HEK293 (cell line): ENCODE results near the gene TMEM121.
"Not testable (repeated sequence)": the region's sequence is repeated elsewhere in the genome, so short reads cannot be mapped to it uniquely, and the experiment has no call there.

Source experiments
- BCL11B ChIP-seq: fragments of 450-650 bp; formaldehyde crosslinking; IDR thresholded peaks from 2 replicates; pipeline ENCODE4 v1.5.1; 2016; ENCODE audit warnings: low read depth, missing biosample characterization, missing genetic modification characterization
- RBAK ChIP-seq: fragments of 450-650 bp; formaldehyde crosslinking; IDR thresholded peaks from 2 replicates; pipeline ENCODE4 v1.5.1; 2016; ENCODE audit warnings: missing biosample characterization, missing genetic modification characterization
- YY1 ChIP-seq: fragments of 450-650 bp; formaldehyde crosslinking; IDR thresholded peaks from 2 replicates; pipeline ENCODE4 v1.5.1; 2018; ENCODE audit warnings: missing biosample characterization, missing genetic modification characterization
- ZBTB17 ChIP-seq: fragments of 450-650 bp; formaldehyde crosslinking; IDR thresholded peaks from 2 replicates; pipeline ENCODE4 v1.5.1; 2016; ENCODE audit warnings: missing biosample characterization, missing genetic modification characterization
- ZNF184 ChIP-seq: fragments of 450-650 bp; IDR thresholded peaks from 2 replicates; pipeline ENCODE4 v1.5.1; 2018; ENCODE audit warnings: missing biosample characterization, mild to moderate bottlenecking, missing genetic modification characterization
- ZNF324 ChIP-seq: fragments of 450-650 bp; formaldehyde crosslinking; IDR thresholded peaks from 2 replicates; pipeline ENCODE4 v1.5.1; 2016; ENCODE audit warnings: missing biosample characterization, missing genetic modification characterization
- ZNF501 ChIP-seq: fragments of 450-650 bp; formaldehyde crosslinking; IDR thresholded peaks from 2 replicates; pipeline ENCODE4 v1.5.1; 2016; ENCODE audit warnings: missing biosample characterization, missing genetic modification characterization
- ZNF530 ChIP-seq: fragments of 450-650 bp; formaldehyde crosslinking; IDR thresholded peaks from 2 replicates; pipeline ENCODE4 v1.5.1; 2016; ENCODE audit warnings: low read depth, missing biosample characterization, missing genetic modification characterization
- TF ChIP-seq, protein P1 (sequence below): fragments of 450-650 bp; formaldehyde crosslinking; IDR thresholded peaks from 2 replicates; pipeline ENCODE4 v1.5.1; 2016; ENCODE audit warnings: missing biosample characterization, missing genetic modification characterization
- TF ChIP-seq, protein P2 (sequence below): fragments of 450-650 bp; formaldehyde crosslinking; IDR thresholded peaks from 2 replicates; pipeline ENCODE4 v1.5.1; 2016; ENCODE audit warnings: missing biosample characterization, missing genetic modification characterization

DNA sequence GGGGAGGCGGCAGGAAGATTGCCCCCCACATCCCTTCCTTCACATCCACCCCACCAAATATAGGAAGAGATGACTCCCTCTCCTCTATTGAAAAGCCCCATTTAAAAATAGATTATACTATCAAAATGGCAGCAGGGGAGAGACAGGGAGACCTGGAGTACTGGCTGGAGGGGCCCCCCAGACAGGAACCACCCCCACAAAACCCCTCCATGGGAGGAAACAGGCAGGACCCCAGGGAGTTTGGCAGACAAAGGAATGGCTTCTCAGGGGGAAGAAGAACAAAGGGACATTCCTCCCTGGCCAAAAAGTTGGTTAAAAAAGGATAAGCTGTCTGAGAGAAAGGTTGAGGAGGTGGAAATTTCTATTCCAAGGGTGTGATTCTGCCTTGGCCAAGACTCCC, 19.3 kb downstream of the TMEM121 start:
- TF ChIP-seq, protein P1, sequence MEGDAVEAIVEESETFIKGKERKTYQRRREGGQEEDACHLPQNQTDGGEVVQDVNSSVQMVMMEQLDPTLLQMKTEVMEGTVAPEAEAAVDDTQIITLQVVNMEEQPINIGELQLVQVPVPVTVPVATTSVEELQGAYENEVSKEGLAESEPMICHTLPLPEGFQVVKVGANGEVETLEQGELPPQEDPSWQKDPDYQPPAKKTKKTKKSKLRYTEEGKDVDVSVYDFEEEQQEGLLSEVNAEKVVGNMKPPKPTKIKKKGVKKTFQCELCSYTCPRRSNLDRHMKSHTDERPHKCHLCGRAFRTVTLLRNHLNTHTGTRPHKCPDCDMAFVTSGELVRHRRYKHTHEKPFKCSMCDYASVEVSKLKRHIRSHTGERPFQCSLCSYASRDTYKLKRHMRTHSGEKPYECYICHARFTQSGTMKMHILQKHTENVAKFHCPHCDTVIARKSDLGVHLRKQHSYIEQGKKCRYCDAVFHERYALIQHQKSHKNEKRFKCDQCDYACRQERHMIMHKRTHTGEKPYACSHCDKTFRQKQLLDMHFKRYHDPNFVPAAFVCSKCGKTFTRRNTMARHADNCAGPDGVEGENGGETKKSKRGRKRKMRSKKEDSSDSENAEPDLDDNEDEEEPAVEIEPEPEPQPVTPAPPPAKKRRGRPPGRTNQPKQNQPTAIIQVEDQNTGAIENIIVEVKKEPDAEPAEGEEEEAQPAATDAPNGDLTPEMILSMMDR (tag by site-specific recombination) = not testable (repeated sequence)
- TF ChIP-seq ZNF324 (tag by site-specific recombination); ZNF530; ZNF501; ZNF184 (tag by site-specific recombination); YY1 (tag by site-specific recombination); ZBTB17 (tag by site-specific recombination); RBAK (tag by site-specific recombination); BCL11B (tag by site-specific recombination): not testable (repeated sequence)
- TF ChIP-seq, protein P2, sequence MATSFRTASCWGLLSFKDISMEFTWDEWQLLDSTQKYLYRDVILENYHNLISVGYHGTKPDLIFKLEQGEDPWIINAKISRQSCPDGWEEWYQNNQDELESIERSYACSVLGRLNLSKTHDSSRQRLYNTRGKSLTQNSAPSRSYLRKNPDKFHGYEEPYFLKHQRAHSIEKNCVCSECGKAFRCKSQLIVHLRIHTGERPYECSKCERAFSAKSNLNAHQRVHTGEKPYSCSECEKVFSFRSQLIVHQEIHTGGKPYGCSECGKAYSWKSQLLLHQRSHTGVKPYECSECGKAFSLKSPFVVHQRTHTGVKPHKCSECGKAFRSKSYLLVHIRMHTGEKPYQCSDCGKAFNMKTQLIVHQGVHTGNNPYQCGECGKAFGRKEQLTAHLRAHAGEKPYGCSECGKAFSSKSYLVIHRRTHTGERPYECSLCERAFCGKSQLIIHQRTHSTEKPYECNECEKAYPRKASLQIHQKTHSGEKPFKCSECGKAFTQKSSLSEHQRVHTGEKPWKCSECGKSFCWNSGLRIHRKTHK (tag by site-specific recombination) = not testable (repeated sequence)
